Stomach (tissue), 4 donors: ENCODE results near the gene RANBP1.

ENCODE experiments used
- CTCF ChIP-seq, 7 experiments: fragments of 450-650 bp in 4 of 7; fragments of 200-600 bp in 3 of 7; sonication (generic) in 3 of 7; IDR thresholded peaks; one replicate each; pipeline ENCODE4 v1.5.1; 2016 to 2019; ENCODE audit warnings: antibody characterized with exemption in 7 of 7, control low read depth in 2 of 7, mild to moderate bottlenecking in 1 of 7
- EP300 ChIP-seq: sonication (generic); formaldehyde crosslinking; IDR thresholded peaks from one replicate; pipeline ENCODE4 v1.6.1; 2017; ENCODE audit warnings: antibody characterized with exemption
- POLR2A ChIP-seq, 4 donors: fragments of 450-650 bp; IDR thresholded peaks; one replicate each; pipeline ENCODE4 v1.6.1; 2016; ENCODE audit warnings: antibody characterized with exemption in 4 of 4, control low read depth in 2 of 4, mild to moderate bottlenecking in 1 of 4, moderate library complexity in 1 of 4
- POLR2AphosphoS5 ChIP-seq, 3 donors: sonication (generic); formaldehyde crosslinking; IDR thresholded peaks; one replicate each; pipeline ENCODE4 v1.6.1; 2016; ENCODE audit warnings: antibody characterized with exemption in 3 of 3

GRCh38 chr22:20093418-20094196, 22.3 kb upstream of the RANBP1 start:
- no peak for TF ChIP-seq CTCF (IDR thresholded peaks at IDR 0.05)
- TF ChIP-seq POLR2A (IDR thresholded peaks at IDR 0.05): no peak
- no peak for TF ChIP-seq EP300
- peak in 1 of 3 donors; percentile 30 for TF ChIP-seq POLR2AphosphoS5 (IDR thresholded peaks at IDR 0.05)
